NCI-H2227 (cell line): ENCODE data around the gene C1orf87.

ENCODE experiments used
- DNase-seq: peaks from one replicate; lab custom pipeline; 2025; ENCODE audit not compliant: unreplicated experiment; lab: John Stamatoyannopoulos, UW

C1orf87 gene

GRCh38 chr1:59952065-59952464, 121.5 kb downstream of the C1orf87 start:
- DNase-seq, result no peak

DNA sequence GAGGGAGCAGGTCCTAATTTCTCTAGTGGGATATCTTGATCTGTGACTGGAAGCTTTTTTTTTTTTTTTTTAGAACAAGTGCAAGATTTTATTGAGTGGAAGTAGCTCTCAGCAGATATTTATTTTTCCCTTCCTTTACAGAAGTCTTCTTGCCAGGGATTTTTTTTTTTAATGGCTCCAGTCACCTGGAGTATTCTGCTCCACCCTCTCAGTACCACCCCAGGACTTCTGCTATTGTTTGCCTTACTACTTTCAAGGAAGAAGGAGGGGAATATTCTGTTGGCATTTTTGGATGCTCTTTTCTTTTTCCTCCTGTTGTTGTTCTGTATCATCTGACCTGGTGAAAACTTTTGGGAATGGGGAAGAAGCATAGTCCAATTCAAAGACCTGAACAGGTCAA, 123.9 kb downstream of the C1orf87 start:
- DNase-seq, result no peak

- DNase-seq, result no peak
Measured at GRCh38 chr1:59948990-59949389, 124.6 kb downstream of the C1orf87 start.

DNA sequence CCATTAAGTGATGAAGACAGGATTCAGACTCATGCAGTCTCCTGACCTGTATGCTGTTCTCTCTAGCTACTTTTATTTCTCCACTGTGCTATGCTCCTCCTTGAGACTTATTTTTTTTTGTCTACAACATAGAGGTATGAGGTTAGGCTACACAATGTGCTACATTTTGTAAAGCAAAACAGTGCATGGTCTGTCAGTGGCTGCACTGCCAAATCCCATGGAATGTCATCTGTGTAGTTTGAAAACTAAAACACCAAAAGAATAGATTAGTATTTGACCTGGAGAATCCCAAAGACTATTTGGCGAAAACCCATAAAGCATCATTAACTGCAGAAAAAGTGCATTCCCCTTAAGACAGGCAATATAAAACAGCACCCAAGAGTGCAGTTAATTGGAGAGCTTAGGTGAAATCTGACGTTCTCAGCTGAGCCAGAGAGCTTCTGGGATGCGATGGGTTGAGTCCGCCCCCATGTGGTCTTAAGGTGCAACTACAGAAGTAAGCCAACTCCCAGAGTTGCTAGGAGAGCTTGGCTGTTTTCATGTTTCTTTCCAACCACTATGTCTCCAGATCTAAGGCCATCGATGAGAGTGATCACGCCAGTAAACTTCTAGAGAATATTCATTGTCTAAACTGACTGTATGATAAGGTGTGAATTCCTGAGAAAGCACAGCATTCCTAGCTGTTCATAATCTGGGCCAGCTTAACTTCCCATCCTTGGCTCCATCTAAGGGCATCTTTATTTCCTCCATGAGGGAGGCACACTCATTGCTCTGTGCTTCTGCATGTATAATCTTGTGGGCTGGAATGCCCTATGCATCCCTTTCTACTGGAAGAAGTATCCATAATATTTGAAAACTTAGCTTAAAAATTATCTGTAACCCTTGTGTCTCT, 126.3 kb downstream of the C1orf87 start:
- peak; percentile 72 for DNase-seq

- DNase-seq, result no peak
Measured at GRCh38 chr1:59945790-59946189, 127.8 kb downstream of the C1orf87 start.
